Measurements from ENCODE around the gene APOA4.

DNA sequence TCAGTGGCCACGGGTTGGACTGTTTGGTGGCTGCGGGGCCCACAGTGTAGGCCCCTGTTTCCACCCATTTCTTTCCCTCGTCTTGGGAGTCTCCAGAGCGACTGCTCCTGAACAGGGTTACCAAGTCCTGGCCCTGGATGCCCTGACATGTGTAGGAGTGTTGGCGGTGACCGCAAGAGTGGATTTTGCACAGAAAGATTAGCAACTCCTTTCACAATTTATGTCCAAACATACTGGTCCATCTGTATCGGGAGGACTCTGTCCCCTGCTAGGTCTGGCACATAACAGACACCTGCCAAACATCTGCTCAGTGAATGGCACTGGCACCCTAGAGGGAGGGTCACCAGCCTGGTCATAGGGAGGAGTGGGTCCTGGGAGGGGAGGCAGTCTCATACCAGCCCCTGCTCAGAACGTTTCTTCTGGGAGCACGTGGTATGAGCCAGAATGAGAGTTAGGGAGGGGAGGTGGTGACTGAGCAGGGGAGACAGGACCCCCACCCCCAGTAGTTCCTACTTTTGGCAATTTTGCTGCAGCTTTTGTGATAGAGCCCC, 17.7 kb upstream of the APOA4 start:
- TF ChIP-seq, protein P1, sequence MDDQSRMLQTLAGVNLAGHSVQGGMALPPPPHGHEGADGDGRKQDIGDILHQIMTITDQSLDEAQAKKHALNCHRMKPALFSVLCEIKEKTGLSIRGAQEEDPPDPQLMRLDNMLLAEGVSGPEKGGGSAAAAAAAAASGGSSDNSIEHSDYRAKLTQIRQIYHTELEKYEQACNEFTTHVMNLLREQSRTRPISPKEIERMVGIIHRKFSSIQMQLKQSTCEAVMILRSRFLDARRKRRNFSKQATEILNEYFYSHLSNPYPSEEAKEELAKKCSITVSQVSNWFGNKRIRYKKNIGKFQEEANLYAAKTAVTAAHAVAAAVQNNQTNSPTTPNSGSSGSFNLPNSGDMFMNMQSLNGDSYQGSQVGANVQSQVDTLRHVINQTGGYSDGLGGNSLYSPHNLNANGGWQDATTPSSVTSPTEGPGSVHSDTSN (IDR thresholded peaks at IDR 0.05) = no peak
- TF ChIP-seq, protein P2, sequence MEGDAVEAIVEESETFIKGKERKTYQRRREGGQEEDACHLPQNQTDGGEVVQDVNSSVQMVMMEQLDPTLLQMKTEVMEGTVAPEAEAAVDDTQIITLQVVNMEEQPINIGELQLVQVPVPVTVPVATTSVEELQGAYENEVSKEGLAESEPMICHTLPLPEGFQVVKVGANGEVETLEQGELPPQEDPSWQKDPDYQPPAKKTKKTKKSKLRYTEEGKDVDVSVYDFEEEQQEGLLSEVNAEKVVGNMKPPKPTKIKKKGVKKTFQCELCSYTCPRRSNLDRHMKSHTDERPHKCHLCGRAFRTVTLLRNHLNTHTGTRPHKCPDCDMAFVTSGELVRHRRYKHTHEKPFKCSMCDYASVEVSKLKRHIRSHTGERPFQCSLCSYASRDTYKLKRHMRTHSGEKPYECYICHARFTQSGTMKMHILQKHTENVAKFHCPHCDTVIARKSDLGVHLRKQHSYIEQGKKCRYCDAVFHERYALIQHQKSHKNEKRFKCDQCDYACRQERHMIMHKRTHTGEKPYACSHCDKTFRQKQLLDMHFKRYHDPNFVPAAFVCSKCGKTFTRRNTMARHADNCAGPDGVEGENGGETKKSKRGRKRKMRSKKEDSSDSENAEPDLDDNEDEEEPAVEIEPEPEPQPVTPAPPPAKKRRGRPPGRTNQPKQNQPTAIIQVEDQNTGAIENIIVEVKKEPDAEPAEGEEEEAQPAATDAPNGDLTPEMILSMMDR (IDR thresholded peaks at IDR 0.05) = no peak
